Bronchial epithelial cell (primary cell): ENCODE measurements around the gene ROBO4. TPM values are rescaled to one million over a fixed set of nuclear protein-coding genes. Genes with fewer than 3 reads are reported as not detected.

Source experiments
- DNase-seq: peaks from one replicate; pipeline ENCODE4 v3.0.0-alpha.2; 2010; ENCODE audit warnings: low read depth
- FAIRE-seq: peaks from 2 replicates; lab custom pipeline; 2011; peaks lifted over from hg19 to GRCh38; lab: Jason Lieb, UNC
- H3K27me3 ChIP-seq: 2 replicates; pipeline ENCODE4 v1.5.1; 2011; ENCODE audit warnings: low read length; ENCODE audit not compliant: control insufficient read depth, insufficient read depth
- H3K36me3 ChIP-seq: 2 replicates; pipeline ENCODE4 v1.5.1; 2011; ENCODE audit warnings: low read length; ENCODE audit not compliant: control insufficient read depth, insufficient read depth
- H3K4me3 ChIP-seq: 2 replicates; pipeline ENCODE4 v1.5.1; 2011; ENCODE audit warnings: mild to moderate bottlenecking, low read depth, low read length, control low read depth
- total RNA-seq: library from RNA; depleted of rRNA; stranded (reverse); fragments of >200 nt; gene quantifications from 2 replicates; pipeline ENCODE4 v1.2.1, GENCODE V29; 2014
- TF ChIP-seq, protein P1 (sequence below): IDR thresholded peaks from 2 replicates; pipeline ENCODE4 v1.5.1; 2011; ENCODE audit warnings: mild to moderate bottlenecking, moderate library complexity, low read length, control low read depth, inconsistent platforms; ENCODE audit not compliant: insufficient read depth, severe bottlenecking

Gene ROBO4
- total RNA-seq, 1 donor from 2014 or later = not detected

- Histone ChIP-seq H3K4me3 (no peak overlapping the region), H3K27me3 (peaks cover 19% of the 10 kb centered on the region), H3K36me3 (no peaks in the 10 kb centered on the region)
- FAIRE-seq = no peak
- TF ChIP-seq, protein P1, sequence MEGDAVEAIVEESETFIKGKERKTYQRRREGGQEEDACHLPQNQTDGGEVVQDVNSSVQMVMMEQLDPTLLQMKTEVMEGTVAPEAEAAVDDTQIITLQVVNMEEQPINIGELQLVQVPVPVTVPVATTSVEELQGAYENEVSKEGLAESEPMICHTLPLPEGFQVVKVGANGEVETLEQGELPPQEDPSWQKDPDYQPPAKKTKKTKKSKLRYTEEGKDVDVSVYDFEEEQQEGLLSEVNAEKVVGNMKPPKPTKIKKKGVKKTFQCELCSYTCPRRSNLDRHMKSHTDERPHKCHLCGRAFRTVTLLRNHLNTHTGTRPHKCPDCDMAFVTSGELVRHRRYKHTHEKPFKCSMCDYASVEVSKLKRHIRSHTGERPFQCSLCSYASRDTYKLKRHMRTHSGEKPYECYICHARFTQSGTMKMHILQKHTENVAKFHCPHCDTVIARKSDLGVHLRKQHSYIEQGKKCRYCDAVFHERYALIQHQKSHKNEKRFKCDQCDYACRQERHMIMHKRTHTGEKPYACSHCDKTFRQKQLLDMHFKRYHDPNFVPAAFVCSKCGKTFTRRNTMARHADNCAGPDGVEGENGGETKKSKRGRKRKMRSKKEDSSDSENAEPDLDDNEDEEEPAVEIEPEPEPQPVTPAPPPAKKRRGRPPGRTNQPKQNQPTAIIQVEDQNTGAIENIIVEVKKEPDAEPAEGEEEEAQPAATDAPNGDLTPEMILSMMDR = no peak
- DNase-seq = no peak
Observed at GRCh38 chr11:124835918-124836317, 61.7 kb downstream of the ROBO4 start.

GRCh38 chr11:124834526-124835180 lies 63.0 kb downstream of the ROBO4 start:
- Histone ChIP-seq H3K4me3 (no peak overlapping the region), H3K27me3 (peaks cover 10% of the 10 kb centered on the region), H3K36me3 (no peaks in the 10 kb centered on the region)
- TF ChIP-seq, protein P1 = no peak
- DNase-seq (peak; percentile 5), FAIRE-seq (no peak)

Other genes starting within 250 kb of the ROBO4 start
- gene SIAE, start 224.1 kb downstream of the ROBO4 start, total RNA-seq = 9.0 and 10.8 TPM in 2 replicates
- gene SPA17, start 224.0 kb downstream of the ROBO4 start, total RNA-seq = 2.4 and 5.8 TPM in 2 replicates
- gene NRGN, start 157.9 kb downstream of the ROBO4 start, total RNA-seq = not detected in 2 replicates
- gene VSIG2, start 145.6 kb downstream of the ROBO4 start, total RNA-seq = 0.53 and 2.0 TPM in 2 replicates
- not detected in 2 replicates for gene ESAM, start 135.6 kb downstream of the ROBO4 start, total RNA-seq
- 2.9 TPM in 2 replicates for gene MSANTD2, start 97.5 kb downstream of the ROBO4 start, total RNA-seq
- gene ROBO3, start 32.4 kb downstream of the ROBO4 start, total RNA-seq = 29.5 and 30.2 TPM in 2 replicates
- gene HEPN1, start 21.4 kb upstream of the ROBO4 start, total RNA-seq = not detected in 2 replicates
- not detected in 2 replicates for gene HEPACAM, start 38.2 kb upstream of the ROBO4 start, total RNA-seq
- 1.1 and 1.8 TPM in 2 replicates for gene CCDC15, start 56.3 kb upstream of the ROBO4 start, total RNA-seq
- gene SLC37A2, start 165.4 kb upstream of the ROBO4 start, total RNA-seq = 25.5 and 30.1 TPM in 2 replicates
- 28.4 and 29.3 TPM in 2 replicates for gene TMEM218, start 213.8 kb upstream of the ROBO4 start, total RNA-seq